Effector memory CD4-positive, alpha-beta T cell (primary cell): ENCODE measurements around the gene INTS12.

Experiments used
- DNase-seq, 3 donors: peaks; one replicate each; pipeline ENCODE4 v3.0.0-alpha.2; 2020
- H3K27ac ChIP-seq: 2 replicates; pipeline ENCODE4 v1.7.0; 2013; ENCODE audit warnings: mild to moderate bottlenecking, low read length, moderate library complexity; ENCODE audit not compliant: insufficient read depth, poor library complexity, severe bottlenecking
- H3K27me3 ChIP-seq: replicated peaks from 2 replicates; pipeline ENCODE4 v1.7.0; 2013; ENCODE audit warnings: mild to moderate bottlenecking, low read length; ENCODE audit not compliant: insufficient read depth, control insufficient read depth, poor library complexity, severe bottlenecking
- H3K36me3 ChIP-seq: 2 replicates; pipeline ENCODE4 v1.7.0; 2013; ENCODE audit warnings: mild to moderate bottlenecking, low read length, moderate library complexity; ENCODE audit not compliant: control insufficient read depth, insufficient read depth
- H3K4me1 ChIP-seq: 2 replicates; pipeline ENCODE4 v1.7.0; 2013; ENCODE audit warnings: low read length, mild to moderate bottlenecking; ENCODE audit not compliant: control insufficient read depth, insufficient read depth, poor library complexity, severe bottlenecking
- H3K4me3 ChIP-seq: 2 replicates; pipeline ENCODE4 v1.7.0; 2013; ENCODE audit warnings: low read length, low read depth, mild to moderate bottlenecking; ENCODE audit not compliant: insufficient read depth, poor library complexity, severe bottlenecking
- H3K9me3 ChIP-seq: 2 replicates; pipeline ENCODE4 v1.7.0; 2013; ENCODE audit warnings: mild to moderate bottlenecking, low read length, moderate library complexity; ENCODE audit not compliant: control insufficient read depth

INTS12 gene

DNA sequence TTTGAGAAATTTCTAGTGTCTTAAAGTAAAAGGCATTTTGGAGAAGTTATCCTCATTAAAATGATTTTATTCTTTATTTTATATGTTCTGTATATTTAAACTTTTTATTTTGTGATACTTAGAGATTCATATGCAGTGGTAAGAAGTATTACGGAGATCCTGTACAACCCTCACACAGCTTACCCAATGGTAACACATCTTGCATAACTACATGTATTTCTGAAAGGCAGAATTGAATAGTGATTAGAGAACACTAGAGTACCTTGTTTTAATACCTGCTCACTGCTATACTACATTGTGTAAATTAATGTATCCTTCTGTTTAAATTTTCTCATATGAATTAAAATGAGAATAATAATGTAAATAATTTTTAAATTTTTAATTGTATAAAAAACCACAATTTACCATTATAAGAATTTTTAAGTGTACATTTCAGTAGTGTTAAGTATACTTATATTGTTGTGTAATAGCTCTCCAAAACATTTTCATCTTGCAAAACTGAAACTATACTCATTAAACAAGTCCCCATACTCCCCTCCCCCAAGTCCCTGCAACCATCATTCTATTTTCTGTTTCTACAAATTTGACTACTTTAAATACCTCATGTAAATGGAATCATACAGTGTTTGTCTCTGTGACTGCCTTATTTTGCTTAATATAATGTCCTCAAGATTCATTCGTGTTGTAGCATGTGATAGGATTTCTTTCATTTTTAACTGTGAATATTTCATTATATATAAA, 45.4 kb downstream of the INTS12 start:
- no peaks in the 10 kb centered on the region for H3K9me3 ChIP-seq
- no peaks in the 10 kb centered on the region for H3K27me3 ChIP-seq
- no peak overlapping the region for H3K4me3 ChIP-seq
- DNase-seq: no peak
- no peaks in the 10 kb centered on the region for H3K4me1 ChIP-seq
- H3K36me3 ChIP-seq: no peaks in the 10 kb centered on the region
- no peak overlapping the region for H3K27ac ChIP-seq

DNA sequence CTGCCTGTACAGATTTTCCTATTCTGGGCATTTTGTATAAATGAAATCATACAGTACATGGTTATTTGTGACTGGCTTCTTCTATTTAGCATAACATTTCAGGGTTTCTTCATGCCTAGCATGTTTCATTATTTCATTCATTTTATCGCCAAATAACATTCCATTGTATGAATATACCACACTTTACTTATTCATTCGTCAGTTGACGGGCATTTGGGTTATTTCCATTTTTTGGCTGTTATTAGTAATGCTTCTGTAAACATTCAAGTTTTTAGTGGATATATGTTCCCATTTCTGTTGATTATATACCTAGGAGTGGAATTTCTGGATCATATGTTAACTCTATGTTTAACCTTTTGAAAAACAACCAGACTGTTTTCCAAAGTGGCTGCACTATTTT, 47.5 kb downstream of the INTS12 start:
- Histone ChIP-seq H3K4me3 (no peak overlapping the region), H3K27me3 (no peaks in the 10 kb centered on the region), H3K27ac (no peak overlapping the region), H3K36me3 (no peaks in the 10 kb centered on the region), H3K4me1 (no peaks in the 10 kb centered on the region), H3K9me3 (no peaks in the 10 kb centered on the region)
- no peak for DNase-seq

DNA sequence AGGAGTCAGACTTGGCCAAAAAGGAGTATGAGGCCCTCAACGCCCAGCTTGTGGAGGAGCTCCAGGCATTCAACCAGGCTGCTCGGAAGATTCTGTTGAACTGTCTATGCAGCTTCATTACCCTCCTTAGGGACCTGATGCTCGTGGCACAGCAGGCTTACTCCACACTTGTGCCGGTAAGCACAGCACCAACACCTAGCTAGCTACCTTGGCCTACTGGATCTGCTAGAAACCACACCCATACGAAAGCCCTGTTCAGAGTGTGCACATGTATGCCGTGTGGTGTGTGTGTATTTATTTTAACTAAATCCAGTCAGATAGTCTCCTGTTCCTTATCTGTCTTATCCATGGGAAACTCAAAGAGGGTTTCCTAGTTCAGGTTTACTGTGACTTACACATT, 49.3 kb downstream of the INTS12 start:
- DNase-seq: no peak
- Histone ChIP-seq H3K4me1 (no peaks in the 10 kb centered on the region), H3K9me3 (no peaks in the 10 kb centered on the region), H3K36me3 (no peaks in the 10 kb centered on the region), H3K27ac (no peak overlapping the region), H3K27me3 (no peaks in the 10 kb centered on the region), H3K4me3 (no peak overlapping the region)

DNA sequence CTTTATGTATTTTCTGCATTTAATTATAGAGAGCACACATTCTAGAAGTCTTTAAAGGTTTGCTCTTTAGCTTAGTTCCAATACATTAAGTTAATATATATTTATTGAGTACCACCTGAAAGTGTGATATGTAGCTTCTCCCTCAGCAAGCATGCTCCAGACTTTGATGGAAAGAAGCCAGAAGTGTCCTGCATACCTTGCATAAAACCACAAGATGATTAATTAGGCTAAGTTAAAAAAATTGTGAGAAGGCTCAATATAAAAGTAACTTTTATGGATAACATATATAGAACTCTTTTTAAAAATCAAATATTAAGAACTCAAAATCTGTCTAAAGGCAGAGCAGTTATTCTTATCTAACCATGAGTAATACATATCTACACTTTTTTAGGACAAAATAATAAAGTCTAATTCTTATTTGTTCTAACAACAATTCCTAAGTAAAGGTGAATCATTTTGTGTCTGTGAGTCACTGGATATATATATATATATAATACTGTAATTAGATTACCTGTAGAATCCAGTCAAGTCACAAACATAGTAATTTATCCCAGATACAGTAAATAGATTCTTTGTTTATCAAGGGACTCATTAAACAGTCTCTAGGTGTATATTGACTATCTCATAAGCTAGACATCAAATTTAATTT, 51.2 kb downstream of the INTS12 start:
- DNase-seq: no peak
- H3K4me1 ChIP-seq: no peaks in the 10 kb centered on the region
- no peaks in the 10 kb centered on the region for H3K9me3 ChIP-seq

DNA sequence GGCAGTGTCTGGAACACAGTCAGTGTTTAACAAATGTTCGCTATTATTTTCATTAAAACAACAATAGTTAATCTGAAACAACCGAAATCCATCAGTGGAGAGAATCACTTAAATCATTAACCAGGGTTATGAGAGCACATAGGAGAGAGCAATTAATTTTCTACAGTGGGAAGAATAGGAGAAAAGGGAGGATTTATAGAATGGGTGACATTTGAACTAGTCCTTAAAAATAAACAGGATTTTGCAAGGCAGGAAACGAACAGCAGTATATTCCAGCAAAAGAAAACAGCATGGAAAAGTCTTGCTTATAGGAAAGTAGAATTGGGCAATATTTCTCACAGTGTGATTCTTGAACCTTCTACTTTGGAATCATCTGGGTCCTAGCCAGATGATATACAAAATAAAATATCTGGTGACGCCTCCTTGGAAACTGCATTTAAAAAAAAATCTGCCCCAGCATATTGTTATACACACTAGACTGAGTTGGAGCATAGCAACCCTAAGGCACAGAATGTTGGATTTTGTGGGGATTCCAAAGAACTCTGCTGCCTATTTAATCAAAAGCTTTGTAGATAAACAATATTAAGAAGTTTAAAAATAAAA, 56.1 kb downstream of the INTS12 start:
- Histone ChIP-seq H3K4me1 (no peaks in the 10 kb centered on the region), H3K9me3 (no peaks in the 10 kb centered on the region)
- no peak for DNase-seq

More for the DNA sequence above, 51.2 kb downstream of the INTS12 start:
- Histone ChIP-seq H3K27ac (no peak overlapping the region), H3K4me3 (no peak overlapping the region), H3K27me3 (no peaks in the 10 kb centered on the region), H3K36me3 (no peaks in the 10 kb centered on the region)

DNA sequence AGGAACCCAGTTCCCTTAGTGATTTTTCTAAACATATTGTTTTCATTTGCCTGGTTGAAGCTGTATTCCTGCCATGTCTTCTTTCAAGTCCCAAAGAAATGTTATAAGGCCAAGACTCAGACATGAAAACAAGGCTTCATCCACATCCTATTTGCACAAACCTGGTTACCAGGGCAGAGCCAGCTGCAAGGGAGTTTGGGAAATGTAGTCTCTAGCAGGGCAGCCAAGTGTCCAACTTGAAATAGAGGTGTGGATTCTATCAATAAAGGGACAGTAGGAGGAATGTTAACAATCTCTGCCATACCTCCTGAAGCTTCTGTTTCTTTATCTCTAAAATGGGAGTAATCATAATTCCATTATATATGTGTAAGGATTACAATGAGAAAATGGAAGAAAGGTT, 56.6 kb downstream of the INTS12 start:
- H3K9me3 ChIP-seq: no peaks in the 10 kb centered on the region
- H3K4me3 ChIP-seq: no peak overlapping the region
- no peak for DNase-seq
- H3K27me3 ChIP-seq: no peaks in the 10 kb centered on the region
- H3K27ac ChIP-seq: no peak overlapping the region
- H3K36me3 ChIP-seq: no peaks in the 10 kb centered on the region
- H3K4me1 ChIP-seq: no peaks in the 10 kb centered on the region

More for the DNA sequence above, 56.1 kb downstream of the INTS12 start:
- no peaks in the 10 kb centered on the region for H3K36me3 ChIP-seq
- no peak overlapping the region for H3K27ac ChIP-seq
- H3K27me3 ChIP-seq: no peaks in the 10 kb centered on the region
- H3K4me3 ChIP-seq: no peak overlapping the region

DNA sequence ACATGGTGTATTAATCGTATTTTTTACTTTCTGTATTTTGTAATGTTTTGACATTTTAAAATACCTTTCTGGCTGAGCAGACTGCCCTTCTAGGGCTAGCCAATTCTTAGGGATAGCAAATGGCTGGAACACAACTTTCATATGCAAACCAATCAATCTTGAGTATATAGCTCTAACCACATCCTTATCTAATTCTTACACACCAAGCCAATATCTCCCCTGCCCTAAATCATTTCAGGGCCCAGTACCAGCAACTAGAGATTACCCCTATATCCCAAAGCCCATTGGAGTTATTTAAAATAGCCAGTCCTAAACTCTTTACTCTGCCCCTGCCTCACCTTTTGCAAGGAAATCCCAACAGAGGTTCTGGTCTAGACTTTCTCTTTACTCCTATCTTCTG, 58.3 kb downstream of the INTS12 start:
- H3K4me1 ChIP-seq: no peaks in the 10 kb centered on the region

DNA sequence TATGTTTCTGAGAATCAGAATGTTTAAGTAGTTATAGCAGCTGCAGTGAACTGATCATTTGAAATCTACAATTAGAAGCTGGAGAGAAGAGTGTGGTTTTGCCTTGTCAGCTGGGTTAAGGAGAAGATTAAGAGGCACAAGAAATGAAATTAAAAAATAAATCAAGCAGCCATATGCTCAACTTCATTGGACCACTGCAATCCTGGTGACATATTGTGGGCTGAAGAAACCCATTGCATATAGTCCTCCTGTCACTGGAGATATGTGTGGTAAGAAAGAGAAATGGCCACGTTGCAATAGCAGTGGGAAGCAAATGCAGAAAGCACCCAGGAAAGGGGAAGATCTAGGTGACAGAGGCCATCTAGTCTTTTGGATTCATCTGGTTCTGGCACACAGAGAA, 63.0 kb downstream of the INTS12 start:
- Histone ChIP-seq H3K27ac (no peak overlapping the region), H3K9me3 (no peaks in the 10 kb centered on the region), H3K4me1 (no peaks in the 10 kb centered on the region), H3K27me3 (no peaks in the 10 kb centered on the region), H3K36me3 (no peaks in the 10 kb centered on the region), H3K4me3 (no peak overlapping the region)
- DNase-seq: no peak

More for the DNA sequence above, 58.3 kb downstream of the INTS12 start:
- Histone ChIP-seq H3K4me3 (no peak overlapping the region), H3K27ac (no peak overlapping the region), H3K36me3 (no peaks in the 10 kb centered on the region), H3K27me3 (no peaks in the 10 kb centered on the region), H3K9me3 (no peaks in the 10 kb centered on the region)
- DNase-seq: no peak

DNA sequence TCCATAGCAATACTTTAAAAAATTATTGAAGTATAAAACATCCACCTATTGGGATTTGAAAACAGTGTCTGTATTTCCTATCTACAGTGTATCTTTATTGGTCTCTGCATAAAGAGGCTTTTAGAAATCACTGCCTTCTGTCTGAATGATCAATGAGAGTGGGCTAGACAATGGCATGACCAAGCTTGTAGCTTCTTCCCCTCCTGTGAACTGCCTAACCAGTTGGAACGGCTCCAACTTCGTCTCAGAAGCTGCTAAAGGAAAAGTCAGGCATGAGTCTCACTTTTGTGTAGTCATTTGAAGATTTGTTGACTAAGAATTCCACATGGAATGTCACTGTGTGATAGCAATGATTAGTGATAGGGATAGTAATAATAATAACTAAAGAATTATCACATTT, 64.2 kb downstream of the INTS12 start:
- DNase-seq: no peak
- Histone ChIP-seq H3K27me3 (no peaks in the 10 kb centered on the region), H3K9me3 (no peaks in the 10 kb centered on the region), H3K36me3 (no peaks in the 10 kb centered on the region), H3K4me1 (no peaks in the 10 kb centered on the region), H3K4me3 (no peak overlapping the region), H3K27ac (no peak overlapping the region)

DNA sequence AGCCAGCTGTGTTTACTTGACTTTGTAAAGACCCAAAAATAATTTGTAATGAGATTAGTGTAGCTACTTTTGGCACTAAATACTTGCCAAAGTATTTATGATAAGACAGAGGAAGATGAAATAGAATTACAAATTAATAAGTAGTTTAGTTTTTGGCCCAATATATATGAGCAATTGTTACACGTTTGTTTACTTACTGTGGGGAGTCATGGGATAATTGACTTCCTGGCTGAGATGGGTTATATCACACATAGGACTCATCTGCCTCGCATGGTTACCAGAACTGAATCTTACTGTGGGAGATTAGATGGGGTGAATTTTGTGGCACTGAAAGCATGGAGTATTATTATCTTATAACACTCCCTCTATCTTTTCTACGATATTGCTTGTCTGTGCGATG, 66.6 kb downstream of the INTS12 start:
- no peak for DNase-seq
- Histone ChIP-seq H3K4me3 (no peak overlapping the region), H3K9me3 (no peaks in the 10 kb centered on the region), H3K27ac (no peak overlapping the region), H3K27me3 (no peaks in the 10 kb centered on the region), H3K36me3 (no peaks in the 10 kb centered on the region), H3K4me1 (no peaks in the 10 kb centered on the region)
